Prostate gland (tissue), 2 donors: Measurements from ENCODE around the gene LTA4H. TPM values are rescaled to one million over a fixed set of nuclear protein-coding genes. Genes with fewer than 3 reads are reported as not detected.

Experiments used
- DNase-seq: peaks from one replicate; pipeline ENCODE4 v3.0.0-alpha.2; 2019; ENCODE audit warnings: low spot score
- H3K27ac ChIP-seq, 2 donors: fragments of 200-600 bp; sonication (generic); 2 replicates each; pipeline ENCODE4 v1.5.1; 2017 to 2019
- H3K27me3 ChIP-seq: fragments of 200-600 bp; sonication (generic); replicated peaks from 2 replicates; pipeline ENCODE4 v1.5.1; 2019; ENCODE audit not compliant: insufficient read depth
- H3K36me3 ChIP-seq, 2 donors: fragments of 200-600 bp; sonication (generic); 1 replicate in 1 of 2; 2 replicates in 1 of 2; pipeline versions ENCODE4 v1.5.1 to v1.8.1; 2017 to 2019
- H3K4me1 ChIP-seq: fragments of 200-600 bp; sonication (generic); replicated peaks from 2 replicates; pipeline ENCODE4 v1.5.1; 2019
- H3K4me3 ChIP-seq, 2 donors: fragments of 200-600 bp; sonication (generic); 2 replicates each; pipeline ENCODE4 v1.5.1; 2017 to 2019
- H3K9me3 ChIP-seq: fragments of 200-600 bp; sonication (generic); 2 replicates; pipeline ENCODE4 v1.5.1; 2017
- CTCF ChIP-seq, 4 experiments: fragments of 200-600 bp in 2 of 4; fragments of 450-650 bp in 2 of 4; sonication (generic) in 2 of 4; IDR thresholded peaks; 1 replicate in 3 of 4; 2 replicates in 1 of 4; pipeline ENCODE4 v1.5.1; 2016 to 2019; ENCODE audit warnings: antibody characterized with exemption in 4 of 4, mild to moderate bottlenecking in 2 of 4, moderate library complexity in 2 of 4
- POLR2A ChIP-seq: fragments of 450-650 bp; IDR thresholded peaks from one replicate; pipeline ENCODE4 v1.6.1; 2016; ENCODE audit warnings: antibody characterized with exemption, mild to moderate bottlenecking
- POLR2AphosphoS5 ChIP-seq: sonication (generic); formaldehyde crosslinking; IDR thresholded peaks from one replicate; pipeline ENCODE4 v1.6.1; 2017; ENCODE audit warnings: antibody characterized with exemption
- WGBS: methylation state at CpG from one replicate; pipeline ENCODE4 v1.1.5; 2018; 5-methylcytosine and 5-hydroxymethylcytosine counted together
- intact Hi-C: fragments of 100-400 bp; cut with DNase I; formaldehyde crosslinking; loops from one replicate; pipeline ENCODE4 v1.14.2; 2022
- total RNA-seq, 2 donors: library from RNA; depleted of rRNA; stranded (reverse); fragments of >200 nt; gene quantifications; one replicate each; pipeline ENCODE4 v1.1.0, GENCODE V29; 2016

LTA4H gene
- total RNA-seq, 2 donors from 2014 or later = 50.3 to 67.7 TPM

GRCh38 chr12:96078231-96079135 lies 43.1 kb upstream of the LTA4H start:
- Histone ChIP-seq H3K27me3 (no peaks in the 10 kb centered on the region), H3K9me3 (no peaks in the 10 kb centered on the region), H3K4me1 (no peaks in the 10 kb centered on the region), H3K36me3 (no peaks in the 10 kb centered on the region), H3K4me3 (no peak overlapping the region), H3K27ac (no peak overlapping the region)
- TF ChIP-seq CTCF (IDR thresholded peaks at IDR 0.05) = no peak
- TF ChIP-seq POLR2A = no peak
- no peak for TF ChIP-seq POLR2AphosphoS5
- DNase-seq = peak; percentile 5
- WGBS = 23% methylated on average over 15 of the region's 15 CpGs
- intact Hi-C loops = no loop called here

- TF ChIP-seq CTCF (IDR thresholded peaks at IDR 0.05) = no peak
- no peak for TF ChIP-seq POLR2A
- no peak for TF ChIP-seq POLR2AphosphoS5
- intact Hi-C loops = no loop called here
- H3K27me3 ChIP-seq = no peaks in the 10 kb centered on the region
- no peaks in the 10 kb centered on the region for H3K4me1 ChIP-seq
- no peak for DNase-seq
- H3K4me3 ChIP-seq = no peak overlapping the region
- H3K36me3 ChIP-seq = no peaks in the 10 kb centered on the region
- no peaks in the 10 kb centered on the region for H3K9me3 ChIP-seq
- 75% methylated on average over 6 of the region's 6 CpGs for WGBS
- no peak overlapping the region for H3K27ac ChIP-seq
Measured at GRCh38 chr12:96077081-96077480, 41.7 kb upstream of the LTA4H start.

- H3K36me3 ChIP-seq = no peaks in the 10 kb centered on the region
- no peaks in the 10 kb centered on the region for H3K9me3 ChIP-seq
- H3K27me3 ChIP-seq = no peaks in the 10 kb centered on the region
- H3K4me1 ChIP-seq = no peaks in the 10 kb centered on the region
- H3K27ac ChIP-seq = no peak overlapping the region
- DNase-seq = no peak
- 85% methylated on average over 2 of the region's 2 CpGs for WGBS
- no peak overlapping the region for H3K4me3 ChIP-seq
- intact Hi-C loops = no loop called here
- no peak for TF ChIP-seq POLR2A
- TF ChIP-seq POLR2AphosphoS5 = no peak
- TF ChIP-seq CTCF (IDR thresholded peaks at IDR 0.05) = no peak
Measured at GRCh38 chr12:96075560-96075959, 40.2 kb upstream of the LTA4H start.

GRCh38 chr12:96073346-96074330 lies 38.3 kb upstream of the LTA4H start:
- WGBS = 57% methylated on average over 7 of the region's 7 CpGs
- DNase-seq = no peak
- H3K9me3 ChIP-seq = no peaks in the 10 kb centered on the region
- H3K27ac ChIP-seq = no peak overlapping the region
- TF ChIP-seq POLR2A (no peak), POLR2AphosphoS5 (no peak), CTCF (IDR thresholded peaks at IDR 0.05) (no peak)
- intact Hi-C loops = no loop called here
- no peaks in the 10 kb centered on the region for H3K27me3 ChIP-seq
- no peaks in the 10 kb centered on the region for H3K4me1 ChIP-seq
- no peak overlapping the region for H3K4me3 ChIP-seq
- H3K36me3 ChIP-seq = no peaks in the 10 kb centered on the region
